ENCODE results near the gene CHMP4A. TPM values are rescaled to one million over a fixed set of nuclear protein-coding genes. Genes with fewer than 3 reads are reported as not detected.
"Not testable (repeated sequence)": the region's sequence is repeated elsewhere in the genome, so short reads cannot be mapped to it uniquely, and the experiment has no call there.

The CHMP4A gene
- total RNA-seq, 1 experiment from 2014 or later: 17.6 TPM

DNA sequence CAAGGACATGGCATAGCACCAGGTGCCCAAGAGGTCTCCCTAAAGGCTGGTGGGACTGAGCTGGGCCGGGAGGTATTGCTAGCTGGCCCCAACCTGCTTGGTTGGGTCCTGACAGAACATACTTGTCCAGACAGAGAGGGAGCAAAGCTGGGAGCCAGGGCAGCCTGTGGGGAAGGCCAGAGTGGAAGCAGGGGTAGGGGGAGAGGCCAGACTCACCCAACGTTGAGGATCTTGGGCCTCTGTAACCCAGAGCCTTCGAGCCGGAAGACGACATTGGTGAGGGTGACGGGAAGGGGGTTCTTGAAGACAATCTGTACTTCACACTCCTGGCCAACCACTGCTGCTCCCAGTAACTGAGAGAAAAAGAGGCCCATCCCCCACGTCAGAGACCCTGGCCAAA lies 40.6 kb upstream of the CHMP4A start:
- H3K4me3 ChIP-seq (ENCODE audit: insufficient read depth, low read depth, low read length): no peak overlapping the region
- peak; percentile 16 for DNase-seq
- no peaks in the 10 kb centered on the region for H3K27me3 ChIP-seq (ENCODE audit: control insufficient read depth, insufficient read depth, low read length)
- H3K36me3 ChIP-seq (replicated peaks; ENCODE audit: control insufficient read depth, insufficient read depth, low read length): no peaks in the 10 kb centered on the region

DNA sequence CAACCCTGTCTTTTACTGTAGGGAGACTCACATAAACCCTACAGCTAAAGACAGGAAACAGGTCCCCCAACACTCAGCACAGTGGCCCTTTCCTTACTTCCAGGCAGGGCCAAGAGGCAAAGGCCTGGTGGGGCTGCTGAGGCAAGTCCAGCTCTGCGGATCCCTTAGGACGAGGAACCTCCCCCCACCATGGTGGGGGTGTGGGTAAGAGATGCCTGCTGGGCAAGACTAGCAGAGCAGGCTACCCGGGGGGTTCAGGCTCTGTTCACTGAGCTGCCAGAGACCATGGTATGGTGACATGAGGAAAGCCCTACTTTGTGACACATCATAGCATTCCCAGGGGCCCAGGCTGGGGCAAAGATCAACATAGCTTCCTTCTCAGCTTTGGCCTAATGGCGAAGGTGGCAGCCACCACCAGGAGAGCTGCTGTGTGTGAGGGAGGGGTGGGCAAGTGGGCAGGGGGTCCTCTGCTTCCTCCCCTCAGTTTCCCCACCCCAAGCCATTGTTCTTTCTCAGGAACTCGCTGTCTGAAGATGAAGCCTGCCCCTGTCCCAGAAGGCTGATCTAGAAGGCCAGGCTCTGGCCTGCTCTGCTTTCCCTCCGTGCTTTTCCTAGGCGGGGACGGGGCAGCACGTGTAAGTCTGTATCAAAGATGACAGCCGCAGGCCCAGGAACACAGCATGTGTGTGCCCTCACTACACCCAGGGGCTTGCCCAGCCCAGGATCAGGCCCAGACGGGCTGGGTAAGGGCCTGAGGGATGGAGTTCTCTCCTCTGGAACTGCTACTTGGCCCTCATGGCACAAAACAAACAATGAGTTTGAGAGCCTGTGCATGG lies 39.2 kb upstream of the CHMP4A start:
- Histone ChIP-seq H3K4me3 (ENCODE audit: insufficient read depth, low read depth, low read length) (no peak overlapping the region), H3K27me3 (ENCODE audit: control insufficient read depth, insufficient read depth, low read length) (no peaks in the 10 kb centered on the region; the same call in 1 of the 2 replicates), H3K36me3 (replicated peaks; ENCODE audit: control insufficient read depth, insufficient read depth, low read length) (no peaks in the 10 kb centered on the region)
- DNase-seq: peak; percentile 24

DNA sequence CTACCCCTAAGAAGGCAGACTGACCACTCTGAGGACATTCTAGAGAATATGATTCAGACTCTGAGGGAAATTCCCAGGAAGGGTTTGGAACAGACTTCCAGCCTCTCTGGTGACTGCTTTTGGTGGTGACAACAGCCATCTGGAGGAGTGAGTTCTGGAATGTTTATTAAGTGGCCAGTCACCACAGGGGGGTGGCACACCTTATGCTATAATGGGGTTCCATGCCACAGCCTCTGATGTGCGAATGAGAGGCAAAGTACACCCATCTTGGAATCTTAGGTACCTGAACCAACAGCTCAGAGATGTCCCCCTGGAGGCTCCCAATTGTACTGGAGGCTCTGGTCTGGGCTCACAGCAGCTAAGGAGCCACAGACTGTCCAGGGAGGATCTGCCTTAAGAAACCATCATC lies 38.6 kb upstream of the CHMP4A start:
- no peak overlapping the region for H3K4me3 ChIP-seq (ENCODE audit: insufficient read depth, low read depth, low read length)
- peak; percentile 48 for DNase-seq
- H3K27me3 ChIP-seq (ENCODE audit: control insufficient read depth, insufficient read depth, low read length): no peaks in the 10 kb centered on the region; the same call in 1 of the 2 replicates
- H3K36me3 ChIP-seq (replicated peaks; ENCODE audit: control insufficient read depth, insufficient read depth, low read length): no peaks in the 10 kb centered on the region

DNA sequence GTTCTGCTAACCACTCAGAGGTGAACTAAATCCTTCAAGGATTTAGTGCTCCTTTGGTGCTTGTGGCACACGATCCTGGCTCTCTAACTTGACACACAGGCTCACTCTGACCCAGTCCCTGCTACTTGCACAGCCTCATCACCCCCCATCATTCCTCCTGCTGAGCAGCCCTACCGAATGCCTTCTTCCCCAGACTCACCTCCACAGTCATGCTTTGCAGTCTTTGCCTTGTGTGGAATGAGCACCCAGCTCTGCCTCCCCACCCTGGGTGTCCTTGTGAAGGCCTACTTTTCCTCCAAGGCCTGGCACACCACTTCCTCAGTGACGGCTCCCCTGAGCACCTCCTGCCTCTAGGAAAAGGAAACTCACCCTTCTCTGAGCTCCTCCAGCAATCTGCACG lies 37.1 kb upstream of the CHMP4A start:
- H3K4me3 ChIP-seq (ENCODE audit: insufficient read depth, low read depth, low read length): no peak overlapping the region
- H3K27me3 ChIP-seq (ENCODE audit: control insufficient read depth, insufficient read depth, low read length): no peaks in the 10 kb centered on the region; the same call in 1 of the 2 replicates
- DNase-seq: peak; percentile 21
- no peaks in the 10 kb centered on the region for H3K36me3 ChIP-seq (replicated peaks; ENCODE audit: control insufficient read depth, insufficient read depth, low read length)

DNA sequence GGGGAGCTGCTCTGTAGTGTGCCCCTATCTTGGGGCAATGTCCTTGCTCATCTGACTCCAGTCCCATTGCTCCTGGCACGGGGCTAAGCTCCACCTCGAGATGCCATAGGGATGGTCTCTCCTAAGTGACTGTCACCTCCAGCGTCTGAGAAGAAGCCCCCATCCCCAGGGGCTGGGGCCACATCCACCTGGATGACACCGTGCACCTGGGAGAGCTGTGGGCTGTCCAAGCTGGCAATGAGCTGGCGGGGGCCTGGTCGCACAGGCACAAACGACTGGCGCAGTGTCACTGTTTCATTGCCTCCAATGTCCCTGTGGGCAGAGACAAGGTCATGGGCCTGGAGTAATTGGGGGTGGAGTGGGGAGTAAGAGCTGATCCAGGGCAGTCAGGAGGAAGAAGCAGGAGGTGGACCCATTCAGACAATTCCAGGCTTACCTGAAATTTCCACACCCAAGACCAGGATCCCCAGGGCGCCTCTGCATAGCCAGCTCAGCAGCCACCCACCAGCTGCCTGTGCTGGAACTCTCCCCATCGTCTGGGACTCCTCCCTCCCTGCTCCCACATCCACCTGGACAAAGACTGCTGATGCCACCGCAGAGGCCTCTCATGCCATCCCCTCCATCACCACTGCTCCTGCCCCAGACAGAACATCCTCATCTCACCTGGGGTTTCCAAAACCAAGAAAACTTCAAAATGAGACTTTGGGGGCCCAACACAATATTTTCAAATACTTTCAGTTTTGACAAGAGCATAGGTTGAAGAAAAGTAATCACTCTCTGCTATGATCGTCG lies 36.1 kb upstream of the CHMP4A start:
- Histone ChIP-seq H3K4me3 (ENCODE audit: insufficient read depth, low read depth, low read length) (no peak overlapping the region), H3K27me3 (ENCODE audit: control insufficient read depth, insufficient read depth, low read length) (no peaks in the 10 kb centered on the region; the same call in 1 of the 2 replicates), H3K36me3 (replicated peaks; ENCODE audit: control insufficient read depth, insufficient read depth, low read length) (no peaks in the 10 kb centered on the region)
- DNase-seq: peak; percentile 27

DNA sequence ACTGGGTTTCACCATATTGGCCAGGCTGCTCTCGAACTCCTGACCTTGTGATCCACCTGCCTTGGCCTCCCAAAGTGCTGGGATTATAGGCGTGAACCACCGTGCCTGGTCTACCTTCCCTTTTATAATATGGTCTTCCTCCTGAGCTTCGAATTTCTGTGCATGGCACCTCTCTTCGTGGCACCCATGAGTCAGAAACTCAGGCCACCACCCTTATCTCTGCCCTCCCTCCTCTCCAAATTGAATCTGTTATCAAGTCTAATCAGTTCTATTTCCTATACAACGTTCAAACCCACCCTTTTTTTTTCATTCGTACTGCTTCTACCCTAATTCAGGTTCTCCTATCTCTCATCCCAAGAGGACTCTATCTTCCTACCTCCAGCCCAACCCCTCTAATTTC lies 34.1 kb upstream of the CHMP4A start:
- no peak for DNase-seq
- H3K27me3 ChIP-seq (ENCODE audit: control insufficient read depth, insufficient read depth, low read length): no peaks in the 10 kb centered on the region; the same call in 1 of the 2 replicates
- no peak overlapping the region for H3K4me3 ChIP-seq (ENCODE audit: insufficient read depth, low read depth, low read length)
- no peaks in the 10 kb centered on the region for H3K36me3 ChIP-seq (replicated peaks; ENCODE audit: control insufficient read depth, insufficient read depth, low read length)

DNA sequence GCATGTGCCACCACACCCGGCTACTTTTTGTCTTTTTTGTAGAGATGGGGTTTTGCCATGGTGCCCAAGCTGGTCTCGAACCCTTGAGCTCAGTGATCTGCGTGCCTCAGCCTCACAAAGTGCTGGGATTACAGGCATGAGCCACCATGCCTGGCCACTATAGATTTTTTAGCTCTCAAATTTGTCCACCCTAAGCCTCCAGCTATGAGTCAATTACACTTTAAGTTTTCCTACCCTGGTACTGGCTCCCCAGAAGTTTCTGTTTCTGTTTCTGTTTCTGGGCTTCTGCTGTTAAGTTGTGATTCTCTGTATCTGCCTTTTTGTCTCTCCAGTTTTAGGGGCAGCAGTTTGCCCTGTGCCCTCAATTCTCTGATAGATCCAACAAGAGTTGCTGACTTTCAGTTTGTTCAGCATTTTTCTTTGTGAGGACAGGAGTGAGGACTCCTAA lies 33.5 kb upstream of the CHMP4A start:
- no peaks in the 10 kb centered on the region; the same call in 1 of the 2 replicates for H3K27me3 ChIP-seq (ENCODE audit: control insufficient read depth, insufficient read depth, low read length)
- no peaks in the 10 kb centered on the region for H3K36me3 ChIP-seq (replicated peaks; ENCODE audit: control insufficient read depth, insufficient read depth, low read length)
- DNase-seq: no peak
- H3K4me3 ChIP-seq (ENCODE audit: insufficient read depth, low read depth, low read length): no peak overlapping the region

DNA sequence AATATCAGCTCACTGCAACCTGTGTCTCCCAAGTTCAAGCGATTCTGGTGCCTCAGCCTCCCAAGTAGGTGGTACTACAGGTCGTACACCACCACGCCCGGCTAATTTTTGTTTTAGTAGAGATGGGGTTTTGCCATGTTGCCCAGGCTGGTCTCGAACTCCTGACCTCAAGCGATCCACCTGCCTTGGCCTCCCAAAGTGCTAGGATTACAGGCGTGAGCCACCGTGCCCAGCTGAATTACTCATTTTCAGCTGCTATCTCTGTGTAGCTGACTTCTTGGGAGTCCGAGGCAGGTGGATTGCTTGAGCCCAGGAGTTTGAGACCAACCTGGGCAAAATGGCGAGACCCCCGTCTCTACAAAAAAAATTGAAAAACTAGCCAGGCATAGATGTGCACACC lies 32.1 kb upstream of the CHMP4A start:
- DNase-seq; H3K27me3 ChIP-seq (ENCODE audit: control insufficient read depth, insufficient read depth, low read length); H3K36me3 ChIP-seq (replicated peaks; ENCODE audit: control insufficient read depth, insufficient read depth, low read length); H3K4me3 ChIP-seq (ENCODE audit: insufficient read depth, low read depth, low read length): not testable (repeated sequence)

DNA sequence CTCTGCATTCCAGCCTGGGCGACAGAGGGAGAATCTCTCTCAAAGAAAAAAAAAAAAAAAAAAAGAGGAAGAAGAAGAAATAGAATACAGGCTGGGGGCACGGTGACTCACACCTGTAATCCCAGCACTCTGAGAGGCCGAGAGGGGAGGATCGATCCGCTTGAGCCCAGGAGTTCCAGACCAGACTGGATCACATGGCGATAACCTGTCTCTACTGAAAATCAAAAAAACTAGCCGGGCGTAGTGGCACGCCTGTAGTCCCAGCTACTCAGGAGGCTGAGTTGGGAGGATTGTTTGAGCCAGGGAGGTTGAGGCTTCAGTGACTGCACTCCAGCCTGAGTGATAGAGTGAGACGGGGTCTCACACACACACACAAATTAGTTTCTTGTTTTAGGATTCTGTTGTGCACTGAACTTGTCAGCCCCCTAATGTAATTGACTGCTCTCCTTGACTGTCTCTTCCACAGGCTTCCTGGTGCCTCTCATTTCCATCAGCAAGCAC lies 30.1 kb upstream of the CHMP4A start:
- Histone ChIP-seq H3K27me3 (ENCODE audit: control insufficient read depth, insufficient read depth, low read length) (no peaks in the 10 kb centered on the region; the same call in 1 of the 2 replicates), H3K4me3 (ENCODE audit: insufficient read depth, low read depth, low read length) (peak overlapping the region; percentile 75), H3K36me3 (replicated peaks; ENCODE audit: control insufficient read depth, insufficient read depth, low read length) (peaks cover 18% of the 10 kb centered on the region)
- peak; percentile 32 for DNase-seq

DNA sequence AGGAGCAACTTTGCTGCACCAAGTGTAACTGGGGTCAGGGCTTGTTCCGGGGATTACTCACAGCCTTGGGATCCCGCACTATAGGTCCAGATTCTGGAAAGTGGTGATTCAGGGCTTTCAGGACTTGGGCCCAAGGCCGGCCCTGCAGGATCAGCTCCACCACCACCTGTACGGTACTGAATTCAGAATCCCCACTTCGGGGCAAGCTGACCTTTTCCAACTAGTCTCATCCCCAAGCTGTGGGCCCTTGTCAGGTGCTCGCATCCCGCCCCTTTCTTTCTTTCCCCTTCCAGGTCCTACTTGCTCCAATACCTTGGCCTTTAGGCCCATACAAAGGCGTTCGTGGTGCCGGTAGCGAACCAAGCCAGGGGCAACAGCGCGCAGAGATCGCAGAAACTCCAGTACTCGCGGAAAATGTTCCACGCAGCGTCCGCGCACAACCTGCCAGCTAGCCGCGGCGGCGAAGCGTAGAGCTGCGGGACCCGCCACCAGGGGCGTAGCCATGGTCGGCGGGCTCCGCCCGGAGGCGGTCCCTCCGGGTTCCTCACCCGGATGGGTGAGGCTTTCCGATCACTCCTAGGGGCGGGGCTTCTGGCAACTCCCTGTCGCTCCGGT lies 28.6 kb upstream of the CHMP4A start:
- peak overlapping the region; percentile 75 for H3K4me3 ChIP-seq (ENCODE audit: insufficient read depth, low read depth, low read length)
- peak; percentile 99 for DNase-seq
- H3K27me3 ChIP-seq (ENCODE audit: control insufficient read depth, insufficient read depth, low read length): no peaks in the 10 kb centered on the region; the same call in 1 of the 2 replicates
- peaks cover 23% of the 10 kb centered on the region for H3K36me3 ChIP-seq (replicated peaks; ENCODE audit: control insufficient read depth, insufficient read depth, low read length)

DNA sequence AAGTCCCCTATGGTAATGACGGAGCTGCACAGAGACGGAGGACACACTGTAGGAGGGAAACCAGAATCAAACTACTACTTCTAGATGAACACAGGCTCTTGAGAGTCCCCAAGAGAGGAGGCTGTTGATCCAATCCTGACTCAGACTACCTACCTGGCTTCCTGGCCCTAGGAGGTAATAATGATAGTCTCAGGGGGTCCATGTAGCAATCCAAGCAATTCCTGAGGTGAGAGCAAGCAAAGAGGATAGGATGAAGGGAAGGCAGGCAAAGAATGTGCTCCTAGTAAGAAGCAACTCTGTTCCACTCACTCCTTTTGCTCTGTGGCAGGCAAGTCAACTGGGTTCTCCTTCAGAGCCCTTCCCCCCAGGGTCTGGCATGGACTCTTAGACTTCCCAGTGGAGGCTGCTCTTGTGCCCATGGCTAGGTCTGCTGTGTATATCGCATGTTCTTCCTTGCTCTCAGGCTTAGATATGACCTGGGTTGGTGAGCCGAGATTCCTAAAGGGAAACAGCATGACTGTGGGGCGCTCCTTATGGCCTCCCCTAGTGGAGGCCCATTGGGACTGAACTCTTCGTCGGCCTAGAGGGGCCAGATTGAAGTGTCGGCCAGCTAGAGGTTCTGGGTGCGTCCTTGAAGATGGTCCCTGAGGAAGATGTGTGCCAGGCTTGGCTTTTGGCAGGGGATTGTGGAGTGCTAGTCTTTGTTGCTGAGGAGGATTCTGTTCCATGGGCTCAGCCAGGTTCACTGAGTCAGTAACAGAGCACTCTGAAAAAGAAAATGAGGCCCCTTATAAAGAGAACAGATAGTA lies 27.0 kb upstream of the CHMP4A start:
- H3K4me3 ChIP-seq (ENCODE audit: insufficient read depth, low read depth, low read length): no peak overlapping the region

DNA sequence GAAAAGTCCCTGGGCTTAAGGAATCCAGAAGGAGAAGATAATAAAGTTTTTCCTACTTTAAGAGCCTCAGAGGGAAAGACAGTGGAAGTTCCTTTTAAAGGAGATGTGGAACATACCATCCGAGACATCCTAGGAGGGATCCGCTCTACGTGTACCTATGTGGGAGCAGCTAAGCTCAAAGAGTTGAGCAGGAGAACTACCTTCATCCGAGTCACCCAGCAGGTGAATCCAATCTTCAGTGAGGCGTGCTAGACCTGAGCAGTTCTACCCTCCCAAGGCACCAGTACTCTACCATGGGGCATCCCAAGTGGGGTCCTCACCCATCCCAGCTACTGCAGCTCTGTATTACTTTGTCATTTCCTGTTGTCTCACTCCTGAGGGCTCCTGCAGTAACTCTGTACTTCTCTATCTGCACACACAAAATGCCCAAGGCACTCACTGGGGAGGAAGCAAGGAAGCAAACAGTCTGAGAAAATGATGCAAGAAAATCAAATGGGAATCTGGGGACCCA lies 25.3 kb upstream of the CHMP4A start:
- DNase-seq: no peak
- Histone ChIP-seq H3K4me3 (ENCODE audit: insufficient read depth, low read depth, low read length) (no peak overlapping the region), H3K27me3 (ENCODE audit: control insufficient read depth, insufficient read depth, low read length) (no peaks in the 10 kb centered on the region; the same call in 1 of the 2 replicates), H3K36me3 (replicated peaks; ENCODE audit: control insufficient read depth, insufficient read depth, low read length) (peaks cover 28% of the 10 kb centered on the region)

More for the DNA sequence above, 27.0 kb upstream of the CHMP4A start:
- Histone ChIP-seq H3K27me3 (ENCODE audit: control insufficient read depth, insufficient read depth, low read length) (no peaks in the 10 kb centered on the region; the same call in 1 of the 2 replicates), H3K36me3 (replicated peaks; ENCODE audit: control insufficient read depth, insufficient read depth, low read length) (peaks cover 28% of the 10 kb centered on the region)
- no peak for DNase-seq

DNA sequence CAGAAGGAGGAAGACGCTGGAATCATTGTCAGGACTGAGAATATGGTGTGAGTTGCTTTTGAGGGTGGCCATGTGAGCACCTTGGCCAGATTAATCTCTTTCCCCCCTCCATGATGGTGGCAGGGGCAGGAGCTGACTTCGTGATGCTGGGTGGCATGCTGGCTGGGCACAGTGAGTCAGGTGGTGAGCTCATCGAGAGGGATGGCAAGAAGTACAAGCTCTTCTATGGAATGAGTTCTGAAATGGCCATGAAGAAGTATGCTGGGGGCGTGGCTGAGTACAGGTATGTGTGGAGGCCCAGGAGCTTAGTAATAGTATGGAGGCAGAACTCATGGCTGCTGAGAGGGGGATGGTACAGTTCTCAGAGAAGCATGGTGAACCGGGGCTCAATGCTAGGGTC lies 24.8 kb upstream of the CHMP4A start:
- DNase-seq: no peak
- peaks cover 28% of the 10 kb centered on the region for H3K36me3 ChIP-seq (replicated peaks; ENCODE audit: control insufficient read depth, insufficient read depth, low read length)

More for the DNA sequence above, 24.8 kb upstream of the CHMP4A start:
- Histone ChIP-seq H3K4me3 (ENCODE audit: insufficient read depth, low read depth, low read length) (no peak overlapping the region), H3K27me3 (ENCODE audit: control insufficient read depth, insufficient read depth, low read length) (no peaks in the 10 kb centered on the region)

All from H7 (cell line).